HG03460 (cell line): Measurements from ENCODE around the gene TSHZ3.

Experiments
- ATAC-seq: cut with Tn5 transposase; IDR thresholded peaks from one replicate; pipeline ENCODE4 v1.9.1; 2021; ENCODE audit not compliant: unreplicated experiment

The TSHZ3 gene

DNA sequence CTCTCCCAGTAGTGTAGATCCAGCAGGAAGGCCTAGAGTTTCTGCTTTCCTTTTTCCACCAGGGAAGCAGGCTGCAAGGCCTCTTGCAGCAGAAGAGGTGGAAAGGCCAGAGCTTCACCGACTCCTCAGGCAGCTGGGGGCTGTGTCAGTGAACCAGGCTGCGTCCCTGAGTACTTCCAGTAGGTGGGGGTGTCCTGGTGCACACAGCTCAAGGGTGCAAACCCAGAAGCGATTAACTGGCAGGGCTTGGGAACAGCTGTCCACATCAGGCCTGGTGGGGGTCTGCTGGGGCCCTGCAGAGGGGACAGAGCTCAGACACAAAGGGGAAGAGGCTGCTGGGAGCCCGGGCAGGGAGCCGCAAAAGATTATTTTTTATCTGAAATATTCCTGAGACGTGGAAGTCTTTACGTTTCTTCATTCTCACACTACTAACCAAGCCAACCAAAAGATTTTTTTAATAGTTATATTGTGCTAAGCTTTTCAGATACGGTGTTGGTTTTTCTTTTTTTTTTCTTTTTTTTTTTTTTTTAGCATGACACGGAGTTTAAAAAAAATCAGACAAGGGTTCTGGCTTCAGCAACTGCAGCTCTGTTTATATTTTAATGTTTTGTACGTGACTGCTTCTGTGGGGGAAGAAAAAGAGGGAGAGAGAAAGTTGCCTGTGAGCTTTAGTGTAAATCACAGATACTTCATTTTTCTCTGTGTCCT lies 11.0 kb downstream of the TSHZ3 start:
- ATAC-seq: no peak

DNA sequence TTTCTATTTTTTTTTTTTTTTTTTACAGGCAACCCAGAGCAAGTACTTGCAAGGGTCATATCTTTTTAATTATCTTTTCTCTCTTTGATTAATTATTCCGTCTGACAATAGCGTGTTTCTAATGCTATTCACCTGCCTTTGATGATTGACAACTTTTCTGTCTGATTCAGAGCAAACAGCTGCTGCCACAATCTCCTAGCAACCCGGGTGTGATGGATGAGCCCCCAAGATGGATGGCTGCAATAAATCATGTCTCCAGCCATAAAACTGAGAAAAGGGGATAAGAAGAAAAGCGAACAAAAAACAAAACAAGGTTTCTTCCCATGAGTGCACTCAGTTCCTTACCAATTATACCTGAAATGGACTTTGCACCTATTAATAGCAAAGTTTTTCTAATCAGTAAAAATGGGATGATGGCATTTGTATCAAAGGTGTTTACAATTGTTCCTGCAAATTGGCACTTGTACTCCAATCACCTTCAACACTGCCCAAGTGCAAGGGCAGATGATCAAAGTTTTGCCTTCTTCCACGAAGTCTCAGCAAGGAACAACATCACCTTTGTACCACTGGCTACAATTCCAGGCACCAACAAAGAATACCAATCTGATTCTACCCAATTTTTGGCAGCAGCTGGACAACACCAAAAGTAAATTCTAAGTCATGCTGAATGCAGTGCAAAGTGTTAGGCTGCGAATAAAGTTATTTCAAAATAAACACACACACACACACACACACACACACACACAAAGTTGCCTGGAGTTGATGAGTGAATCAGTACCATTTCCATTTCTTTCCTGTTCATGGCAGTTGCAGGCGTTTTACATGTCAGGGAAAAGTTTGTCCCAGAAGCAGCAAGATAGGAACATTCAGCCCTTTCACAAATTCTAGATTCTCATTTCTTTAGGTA lies 12.0 kb downstream of the TSHZ3 start:
- ATAC-seq: no peak

DNA sequence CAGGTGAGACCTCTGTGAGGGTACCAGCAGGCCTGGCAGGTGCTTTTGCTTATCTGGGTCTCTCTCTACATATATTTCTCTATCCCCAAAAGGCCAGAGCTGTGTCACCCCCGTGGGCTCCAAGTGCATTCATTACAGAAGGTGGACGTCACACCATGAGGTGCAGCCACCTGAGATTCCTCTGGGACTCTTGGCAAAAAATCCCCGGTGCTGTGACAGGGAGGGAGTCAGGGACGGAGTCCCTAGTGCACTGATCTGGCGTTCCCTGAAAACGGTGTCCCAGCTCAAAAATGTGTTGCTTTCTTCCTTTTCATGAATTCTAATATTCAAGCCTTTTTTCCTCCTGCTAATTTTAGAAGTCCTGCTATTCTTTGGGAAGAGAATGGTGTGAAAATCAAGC lies 13.5 kb downstream of the TSHZ3 start:
- ATAC-seq: no peak

DNA sequence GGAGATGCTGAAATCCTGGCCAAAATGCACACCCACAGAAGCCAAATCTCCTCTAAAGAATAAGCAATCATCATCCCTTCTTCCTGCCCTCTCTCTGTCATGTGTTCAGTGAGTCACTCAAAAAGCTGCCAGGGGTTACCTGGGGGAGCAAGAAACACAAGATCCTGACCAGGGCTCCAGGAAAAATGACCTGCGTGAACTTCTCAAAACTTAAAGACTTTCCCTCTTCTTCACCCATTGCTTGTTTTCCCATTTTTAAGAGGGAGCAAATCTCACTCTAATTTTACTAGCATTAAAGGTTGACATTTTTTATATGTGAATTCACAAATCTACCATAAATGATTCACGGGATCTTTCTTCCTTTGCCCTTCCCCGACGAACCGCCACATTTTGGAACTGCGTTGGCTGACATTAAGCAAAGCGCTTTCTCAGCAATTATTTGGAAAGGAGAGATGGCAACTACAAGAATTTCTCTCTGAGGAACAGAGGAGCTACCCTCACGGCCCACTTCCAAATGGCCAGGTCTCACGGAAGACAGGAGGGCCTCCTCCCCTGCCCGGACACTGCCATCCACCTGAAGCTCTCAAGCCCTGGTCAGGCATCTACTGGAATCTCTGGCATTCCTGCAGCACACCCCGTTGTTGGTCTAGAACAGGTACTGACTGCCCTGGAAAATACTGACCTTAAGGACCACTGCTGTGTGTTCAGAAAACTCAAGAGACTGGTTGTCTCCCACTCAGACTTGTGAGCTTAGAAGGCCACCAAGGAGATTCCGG lies 14.2 kb downstream of the TSHZ3 start:
- ATAC-seq: no peak

DNA sequence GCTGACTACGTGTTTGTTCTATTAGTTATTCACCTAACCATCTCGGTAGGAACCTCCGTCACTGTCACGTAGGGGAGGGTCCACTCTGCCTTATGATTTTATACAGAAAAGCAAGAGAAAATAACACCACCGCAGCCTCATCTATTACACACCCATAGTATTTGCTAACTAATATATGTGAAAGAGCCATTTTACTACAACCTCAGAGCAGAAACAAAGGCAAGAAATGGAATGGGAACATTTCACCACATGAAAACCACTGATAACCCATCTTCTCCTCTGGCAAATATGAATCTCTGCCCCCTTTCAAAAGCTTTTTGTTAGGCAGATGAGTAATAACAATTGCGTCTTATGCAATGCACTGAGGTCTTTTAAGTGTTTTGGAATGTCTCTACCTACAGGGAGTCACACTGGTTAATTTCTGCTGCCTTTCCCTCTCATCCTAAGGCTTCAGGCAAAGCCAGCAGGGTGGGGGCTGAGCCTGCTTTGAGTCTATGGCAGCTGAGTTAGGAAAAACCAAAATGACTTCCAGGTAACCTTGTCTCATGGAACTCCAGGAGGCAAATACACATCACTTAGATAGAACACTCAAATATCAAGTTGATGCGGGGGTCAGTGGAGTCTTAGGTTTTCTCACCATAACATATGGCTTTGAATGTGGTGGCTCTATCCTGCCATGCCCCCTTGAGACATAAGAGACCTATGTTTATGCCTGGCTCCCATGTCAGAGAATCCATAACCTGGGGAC lies 15.0 kb downstream of the TSHZ3 start:
- no peak for ATAC-seq

DNA sequence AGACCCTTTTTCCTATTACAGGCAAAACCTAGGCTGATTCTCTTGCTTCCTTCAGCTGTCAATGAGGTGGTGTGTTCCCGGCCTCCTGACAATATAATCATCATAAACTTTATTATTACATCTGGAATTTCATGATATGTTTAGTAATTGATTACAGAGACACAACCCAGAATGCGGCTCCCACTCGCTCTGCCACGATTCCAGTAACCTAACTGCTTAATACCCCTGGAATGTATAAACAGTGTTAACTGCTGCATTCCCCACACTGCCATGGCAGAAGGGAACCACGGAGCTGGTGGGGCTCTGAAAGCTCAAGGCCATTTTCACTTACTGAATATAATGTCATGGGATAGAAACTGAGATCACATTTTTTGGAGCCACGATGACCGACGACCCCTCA lies 17.1 kb downstream of the TSHZ3 start:
- ATAC-seq: no peak

DNA sequence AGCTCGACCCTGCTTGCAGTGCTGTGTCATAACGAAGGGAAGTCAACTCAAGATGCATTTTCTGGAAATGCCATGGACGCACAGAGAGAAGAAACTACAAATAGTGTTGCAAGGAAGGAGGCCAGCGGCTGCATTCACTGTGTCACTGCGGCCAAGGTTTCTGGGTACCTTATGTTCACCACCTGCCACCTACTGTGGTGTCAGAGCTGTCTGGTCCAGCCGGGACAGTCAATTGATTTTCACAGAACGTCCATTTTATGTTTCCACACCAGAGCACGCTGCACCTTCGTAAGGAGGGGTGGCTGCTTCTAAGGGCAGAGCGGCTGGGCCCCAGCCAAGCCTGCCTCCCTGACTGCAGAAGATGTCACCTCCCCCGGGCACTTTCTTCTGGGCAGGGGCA lies 17.7 kb downstream of the TSHZ3 start:
- no peak for ATAC-seq

DNA sequence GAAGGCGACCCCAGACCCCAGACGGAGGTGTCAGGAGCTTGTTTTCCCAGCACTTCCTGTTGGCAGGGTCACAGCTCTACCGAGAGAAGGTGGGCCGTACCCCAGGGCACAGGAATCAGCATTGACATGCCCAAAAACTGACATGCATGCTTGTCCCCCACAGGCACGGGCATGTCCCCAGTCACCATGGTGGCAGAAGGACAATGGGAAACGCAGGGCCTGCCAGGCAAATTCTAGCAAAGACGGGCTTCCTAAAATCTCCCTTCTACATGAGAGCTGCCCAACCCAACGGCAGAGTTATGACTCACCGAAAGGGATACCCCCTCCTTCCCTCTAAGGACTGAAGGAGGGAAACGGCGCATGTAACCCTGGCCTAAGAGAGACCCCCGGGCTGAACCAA lies 18.5 kb downstream of the TSHZ3 start:
- ATAC-seq: no peak

DNA sequence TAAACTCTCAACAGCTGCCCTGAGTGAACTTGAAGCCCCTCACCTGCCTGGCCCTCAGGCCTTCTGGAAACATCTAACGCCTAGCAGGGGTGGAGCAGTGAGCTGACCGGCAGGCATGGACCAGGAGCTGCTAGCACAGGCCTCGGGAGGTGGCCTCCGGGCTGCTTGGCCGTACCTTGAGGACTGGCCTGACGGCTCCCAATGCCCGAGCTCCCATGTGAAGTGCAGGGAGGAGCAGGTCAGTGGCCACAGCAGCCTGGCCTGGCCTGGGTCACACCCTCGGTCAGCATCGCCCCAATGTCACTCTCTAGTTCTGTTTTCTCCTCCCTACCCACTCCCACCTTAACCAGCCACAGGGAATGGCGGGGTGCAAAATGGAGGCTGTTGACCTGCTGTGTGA lies 19.0 kb downstream of the TSHZ3 start:
- no peak for ATAC-seq

DNA sequence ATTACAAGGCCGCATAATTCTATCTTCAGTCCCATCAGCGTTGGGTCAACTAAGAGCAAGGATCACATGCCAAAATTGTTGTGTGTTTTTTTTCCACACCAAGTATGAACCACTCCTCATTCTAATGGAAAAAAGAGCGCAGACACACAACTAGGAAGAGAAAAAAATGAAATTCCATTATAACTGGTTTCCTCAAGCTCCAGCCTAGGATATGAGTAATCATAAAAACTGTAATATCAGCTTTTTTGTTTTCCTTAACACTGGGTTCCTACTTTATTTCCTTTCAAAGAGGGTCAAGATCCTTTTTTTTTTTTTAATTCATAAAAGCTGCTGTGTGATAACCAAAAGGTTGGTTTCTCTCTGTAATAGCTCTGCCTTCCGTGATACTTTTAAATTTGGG lies 19.4 kb downstream of the TSHZ3 start:
- no peak for ATAC-seq

DNA sequence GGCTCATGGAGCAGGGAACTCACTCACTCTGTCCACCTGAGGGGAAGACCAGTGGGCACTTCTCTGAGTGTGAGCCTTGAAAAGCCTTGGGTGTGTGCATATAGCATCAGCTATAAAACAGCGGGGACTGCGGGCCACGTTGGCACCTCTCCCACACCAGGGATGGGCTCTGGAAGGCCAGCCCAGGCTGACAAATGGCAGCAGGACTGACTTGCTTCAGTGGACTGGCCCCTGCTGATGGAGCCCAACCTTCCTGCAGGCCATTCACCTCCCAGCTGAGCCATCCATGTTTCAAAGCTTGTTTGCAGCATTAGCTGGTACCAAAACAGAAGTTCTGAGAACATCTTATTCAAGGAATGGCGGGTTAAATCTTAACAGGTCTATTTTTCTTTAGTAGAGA lies 21.0 kb downstream of the TSHZ3 start:
- no peak for ATAC-seq

DNA sequence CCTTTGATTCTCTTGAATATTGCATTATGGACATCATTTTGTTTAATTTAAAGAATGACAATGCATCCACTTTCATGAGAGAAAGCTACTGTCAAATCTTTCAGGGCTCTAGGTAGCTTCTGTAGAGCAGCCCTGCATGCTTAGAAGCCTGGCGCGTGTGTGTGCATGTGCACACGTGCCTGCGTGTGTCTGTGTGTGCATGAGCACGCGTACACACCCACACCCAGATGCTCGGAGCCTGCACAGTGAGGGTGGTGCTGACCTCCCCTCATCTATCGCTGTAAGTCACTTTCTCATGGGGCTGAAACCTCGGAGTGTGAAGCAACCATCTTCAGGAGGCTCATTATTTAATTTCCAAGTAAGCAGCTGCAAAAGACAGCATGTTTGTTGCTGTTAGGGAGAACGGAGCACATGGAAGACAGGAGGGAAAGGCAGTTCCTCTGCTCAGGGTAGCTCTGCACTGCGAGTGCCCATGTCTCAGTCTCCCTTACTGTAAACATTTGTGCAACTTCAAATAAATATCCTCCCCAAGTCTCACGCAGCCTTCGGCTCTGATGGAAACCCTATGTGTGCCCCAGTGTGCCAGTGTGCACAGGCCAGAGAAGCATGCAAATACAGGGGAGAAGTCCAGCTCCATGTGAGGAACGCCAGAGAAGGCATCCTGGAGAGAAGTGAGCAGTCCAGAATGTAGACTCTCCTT lies 22.8 kb downstream of the TSHZ3 start:
- no peak for ATAC-seq

DNA sequence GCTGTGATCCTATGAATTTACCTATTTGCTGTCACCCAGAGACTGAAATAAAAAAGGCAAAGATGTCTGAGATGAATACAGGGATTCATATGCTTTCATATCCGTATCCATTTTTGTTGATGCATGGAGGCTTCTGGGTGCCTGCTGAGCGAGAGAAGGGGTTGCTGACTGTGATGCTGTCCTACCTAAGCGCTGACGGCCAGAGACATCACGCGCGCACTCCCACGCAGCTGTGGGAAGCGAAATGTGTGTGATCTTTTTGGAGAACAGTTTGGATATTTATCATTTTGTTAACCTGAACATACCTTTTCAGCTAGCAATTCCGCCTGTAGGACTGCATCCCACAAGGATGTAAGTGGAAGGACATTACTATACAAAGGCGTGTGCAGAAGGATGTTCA lies 23.9 kb downstream of the TSHZ3 start:
- no peak for ATAC-seq

DNA sequence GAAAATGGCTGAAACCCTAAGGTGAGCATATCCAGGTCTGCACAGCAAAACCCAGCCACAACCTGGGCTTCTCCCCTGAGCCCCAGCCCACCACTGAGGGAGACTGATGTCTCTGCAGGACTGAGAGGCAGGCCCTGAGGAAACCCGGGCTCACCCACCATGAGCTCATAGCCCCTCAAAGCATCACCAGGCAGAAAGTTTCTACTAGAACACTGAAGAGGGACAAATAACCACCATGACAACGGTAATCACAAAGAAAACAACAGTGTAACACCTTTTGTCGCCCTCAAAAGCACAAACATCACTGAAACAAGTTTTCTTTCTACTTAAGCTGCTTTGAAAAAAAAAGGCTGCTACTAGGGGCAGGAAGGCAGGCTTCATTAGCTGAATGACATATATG lies 29.8 kb downstream of the TSHZ3 start:
- ATAC-seq: no peak

DNA sequence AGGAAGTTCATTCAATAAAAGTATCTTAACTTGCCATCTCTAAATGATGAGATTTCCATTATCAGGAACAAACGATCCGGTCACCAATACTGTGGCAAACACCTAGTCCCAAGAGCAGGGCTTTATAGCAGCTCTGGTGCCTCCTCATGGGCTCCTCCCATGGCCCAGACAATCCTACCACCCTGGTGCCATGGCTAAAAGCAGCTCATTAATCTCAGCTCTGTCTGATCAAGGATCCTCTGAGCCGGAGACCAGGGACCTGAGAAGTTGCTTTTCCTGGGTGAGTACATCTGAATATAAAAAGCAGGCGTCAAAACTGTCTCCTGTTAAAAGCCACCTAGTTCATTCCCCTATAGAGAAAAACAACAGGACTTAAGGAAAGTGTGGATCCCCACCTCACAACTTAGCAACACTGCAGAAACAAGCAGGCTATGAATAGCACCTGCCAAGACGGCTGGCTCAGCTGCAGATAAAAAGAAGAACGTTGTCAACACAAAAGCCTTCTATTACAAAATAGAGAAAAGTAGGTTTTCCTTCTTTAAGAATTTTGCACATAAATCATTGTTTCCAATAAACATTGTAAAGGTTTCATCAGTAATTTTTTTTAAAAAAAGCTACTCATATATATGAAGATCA lies 30.3 kb downstream of the TSHZ3 start:
- ATAC-seq: no peak

DNA sequence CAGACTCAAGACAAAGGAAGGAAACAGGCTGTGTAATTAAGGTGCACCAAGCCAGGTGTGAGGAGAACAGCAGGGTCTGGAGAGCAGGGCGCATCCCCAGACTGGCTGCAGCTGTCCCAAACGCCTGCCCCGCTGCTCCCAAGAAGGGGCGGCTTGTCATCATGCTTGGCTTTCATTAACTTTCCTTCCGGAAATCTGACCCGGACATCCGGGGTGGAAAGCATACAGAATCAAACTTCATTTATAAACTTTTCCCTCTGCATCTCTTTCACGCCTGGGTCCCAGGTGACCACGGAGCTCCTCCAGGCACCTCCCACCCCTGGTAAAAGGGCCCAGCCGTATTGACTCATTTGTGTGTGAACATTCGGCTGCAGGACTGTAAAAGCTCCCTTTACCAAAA lies 31.7 kb downstream of the TSHZ3 start:
- no peak for ATAC-seq

DNA sequence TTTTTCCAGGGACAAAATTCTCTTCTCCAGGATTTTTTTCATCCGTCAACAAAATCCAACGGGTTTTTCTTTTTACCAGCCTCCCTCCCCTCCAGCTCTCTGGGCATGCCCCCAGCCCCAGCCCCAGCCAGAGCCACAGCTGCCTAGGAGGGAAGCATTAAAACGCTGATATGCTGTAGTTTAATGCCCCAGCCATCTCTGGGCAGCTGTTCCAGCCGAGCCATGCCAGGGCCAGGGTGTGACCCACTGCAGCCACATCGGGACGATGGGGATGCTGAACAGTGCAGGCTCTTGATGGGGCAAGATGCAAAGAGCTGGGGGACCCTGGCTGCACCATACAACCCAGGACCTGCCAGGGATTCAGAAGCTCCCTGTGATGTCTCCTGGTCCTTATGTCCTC lies 32.1 kb downstream of the TSHZ3 start:
- no peak for ATAC-seq

DNA sequence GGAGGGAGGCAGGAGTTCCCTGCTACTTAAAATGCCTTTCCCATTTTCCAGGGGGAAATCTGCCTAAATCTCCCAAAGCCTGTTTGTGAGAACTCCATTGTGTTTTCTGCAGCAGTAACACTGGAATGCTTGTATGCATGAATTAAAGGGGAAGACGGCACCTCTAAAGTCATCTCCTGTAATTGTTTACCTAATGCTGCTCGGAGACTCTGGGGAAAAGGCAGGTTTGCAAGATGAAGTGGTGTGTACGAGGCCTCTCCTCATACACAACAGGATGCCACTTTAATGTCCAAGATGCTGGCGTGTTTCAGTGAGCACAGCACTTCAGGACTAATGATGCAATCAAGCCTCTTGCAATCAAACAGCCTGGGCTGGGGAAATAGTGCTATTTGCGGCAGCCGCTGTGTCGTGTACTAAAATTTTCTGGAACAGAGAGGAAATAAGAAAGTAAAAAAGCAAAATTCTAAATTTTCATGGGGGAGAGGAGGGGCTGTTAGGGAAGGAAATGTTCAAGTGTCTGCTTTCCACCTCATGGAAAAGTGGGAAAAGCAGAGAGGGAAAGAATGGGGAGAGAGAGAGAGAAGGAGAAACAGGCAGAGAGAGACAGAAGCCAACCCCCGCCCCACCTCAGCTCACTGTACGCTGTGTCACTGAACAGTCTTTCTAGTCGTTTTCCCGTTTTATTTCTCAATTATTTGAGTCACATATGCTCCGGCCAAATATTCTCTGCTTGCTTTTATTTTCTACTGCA lies 32.9 kb downstream of the TSHZ3 start:
- no peak for ATAC-seq

DNA sequence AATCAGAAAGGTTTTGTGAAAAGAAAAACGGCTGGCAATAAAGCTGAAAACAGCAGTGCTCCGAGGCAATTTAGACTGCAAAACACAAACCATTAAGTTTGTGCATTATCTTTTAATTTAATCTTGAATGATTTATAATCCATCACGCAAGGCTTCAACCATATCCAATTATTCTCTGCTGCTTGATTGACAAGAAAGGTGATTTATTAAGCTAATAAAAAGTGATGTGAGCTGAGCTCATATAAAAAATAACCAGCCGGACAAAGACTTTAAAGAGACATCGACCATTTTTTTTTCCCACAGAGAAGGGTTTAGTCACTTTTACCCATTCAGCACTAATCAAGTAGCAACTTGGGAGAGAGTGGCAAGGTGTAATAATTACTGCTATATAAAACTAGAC lies 33.6 kb downstream of the TSHZ3 start:
- no peak for ATAC-seq
